ENCODE data around the gene HMGXB3. TPM values are rescaled to one million over a fixed set of nuclear protein-coding genes. Genes with fewer than 3 reads are reported as not detected.

HMGXB3 gene
- total RNA-seq, 1 donor from 2014 or later: 40.5 TPM

GRCh38 chr5:149990518-149991376 is 9.8 kb upstream of the HMGXB3 start:
- Mint-ChIP-seq H3K9me3 (no peaks in the 10 kb centered on the region), H3K36me3 (no peaks in the 10 kb centered on the region)

GRCh38 chr5:149993471-149993870 is 7.1 kb upstream of the HMGXB3 start:
- no peaks in the 10 kb centered on the region for H3K27me3 Mint-ChIP-seq
- no peak for DNase-seq (ENCODE audit: extremely low spot score, unreplicated experiment)
- H3K4me3 Mint-ChIP-seq: no peak overlapping the region
- H3K9me3 Mint-ChIP-seq: no peaks in the 10 kb centered on the region
- H3K36me3 Mint-ChIP-seq: peaks cover 6% of the 10 kb centered on the region
- no peak overlapping the region for H3K27ac Mint-ChIP-seq
- H3K4me1 Mint-ChIP-seq (ENCODE audit: unreplicated experiment): peaks cover 8% of the 10 kb centered on the region
- no peak for TF ChIP-seq CTCF (conservative IDR thresholded peaks at IDR 0.05)

More at GRCh38 chr5:149990518-149991376, 9.8 kb upstream of the HMGXB3 start:
- H3K4me3 Mint-ChIP-seq: no peak overlapping the region
- peaks cover 8% of the 10 kb centered on the region for H3K4me1 Mint-ChIP-seq (ENCODE audit: unreplicated experiment)
- peak; percentile 73 for DNase-seq (ENCODE audit: extremely low spot score, unreplicated experiment)
- H3K27me3 Mint-ChIP-seq: no peaks in the 10 kb centered on the region
- H3K27ac Mint-ChIP-seq: no peak overlapping the region
- peak; percentile 97 for TF ChIP-seq CTCF (conservative IDR thresholded peaks at IDR 0.05)

GRCh38 chr5:149995385-149996204 is 4.9 kb upstream of the HMGXB3 start:
- DNase-seq (ENCODE audit: extremely low spot score, unreplicated experiment): no peak
- no peak overlapping the region for H3K4me3 Mint-ChIP-seq
- TF ChIP-seq CTCF (conservative IDR thresholded peaks at IDR 0.05): no peak
- peaks cover 20% of the 10 kb centered on the region for H3K4me1 Mint-ChIP-seq (ENCODE audit: unreplicated experiment)
- H3K9me3 Mint-ChIP-seq: no peaks in the 10 kb centered on the region
- H3K27me3 Mint-ChIP-seq: no peaks in the 10 kb centered on the region
- peak overlapping the region; percentile 37 for H3K27ac Mint-ChIP-seq
- H3K36me3 Mint-ChIP-seq: peaks cover 9% of the 10 kb centered on the region

GRCh38 chr5:149996205-149996890 is 4.2 kb upstream of the HMGXB3 start:
- peaks cover 9% of the 10 kb centered on the region for H3K36me3 Mint-ChIP-seq
- H3K4me3 Mint-ChIP-seq: no peak overlapping the region
- peaks cover 19% of the 10 kb centered on the region for H3K4me1 Mint-ChIP-seq (ENCODE audit: unreplicated experiment)
- H3K9me3 Mint-ChIP-seq: no peaks in the 10 kb centered on the region
- no peak for DNase-seq (ENCODE audit: extremely low spot score, unreplicated experiment)
- H3K27me3 Mint-ChIP-seq: no peaks in the 10 kb centered on the region
- H3K27ac Mint-ChIP-seq: peak overlapping the region; percentile 37
- TF ChIP-seq CTCF (conservative IDR thresholded peaks at IDR 0.05): no peak

- H3K9me3 Mint-ChIP-seq: no peaks in the 10 kb centered on the region
- no peak for DNase-seq (ENCODE audit: extremely low spot score, unreplicated experiment)
- peaks cover 26% of the 10 kb centered on the region for H3K4me1 Mint-ChIP-seq (ENCODE audit: unreplicated experiment)
- no peaks in the 10 kb centered on the region for H3K27me3 Mint-ChIP-seq
- peaks cover 9% of the 10 kb centered on the region for H3K36me3 Mint-ChIP-seq
- H3K4me3 Mint-ChIP-seq: peak overlapping the region; percentile 97
- no peak for TF ChIP-seq CTCF (conservative IDR thresholded peaks at IDR 0.05)
- no peak overlapping the region for H3K27ac Mint-ChIP-seq
These were observed 2.3 kb upstream of the HMGXB3 start for GRCh38 chr5:149998281-149998680.

All from type B pancreatic cell (in vitro differentiated cells).